Activated CD4-positive, alpha-beta memory T cell treated with anti-CD3 and anti-CD28 coated beads, Interleukin-2, amount 10 ng/mL, durations not matched to agents 7 days and 5 days (primary cell): ENCODE data around the gene OXCT1. TPM values are rescaled to one million over a fixed set of nuclear protein-coding genes. Genes with fewer than 3 reads are reported as not detected.

Experiments
- CTCF ChIA-PET: fragments of 350-600 bp; sonication (Branson Sonifier 250); formaldehyde crosslinking; loops from one replicate; lab custom pipeline; 2021; ENCODE audit warnings: antibody characterized with exemption, inconsistent platforms; lab: Charles Lee
- POLR2A ChIA-PET: fragments of 350-600 bp; sonication (Branson Sonifier 250); formaldehyde crosslinking; loops from one replicate; lab custom pipeline; 2021; ENCODE audit warnings: antibody characterized with exemption; lab: Charles Lee
- DNase-seq: peaks from one replicate; pipeline ENCODE4 v3.0.0-alpha.2; 2020
- H3K27ac Mint-ChIP-seq: one replicate; pipeline ENCODE4 v1.8.0; 2021; ENCODE audit warnings: mild to moderate bottlenecking, mixed read lengths
- H3K27me3 Mint-ChIP-seq: one replicate; pipeline ENCODE4 v1.8.0; 2021; ENCODE audit warnings: mixed read lengths
- H3K36me3 Mint-ChIP-seq: one replicate; pipeline ENCODE4 v1.8.0; 2021; ENCODE audit warnings: low read depth, mixed read lengths
- H3K4me1 Mint-ChIP-seq: one replicate; pipeline ENCODE4 v1.8.0; 2021; ENCODE audit warnings: mixed read lengths
- H3K4me3 Mint-ChIP-seq: one replicate; pipeline ENCODE4 v1.8.0; 2021; ENCODE audit warnings: mild to moderate bottlenecking, mixed read lengths
- H3K9me3 Mint-ChIP-seq: one replicate; pipeline ENCODE4 v1.8.0; 2021; ENCODE audit warnings: mixed read lengths
- total RNA-seq, 2 experiments: library from RNA; stranded (reverse); gene quantifications; one replicate each; pipeline ENCODE4 v1.2.3, GENCODE V29; 2021

OXCT1 gene
- total RNA-seq, result 10 to 100 TPM; 63.8 to 64.2 TPM

DNA sequence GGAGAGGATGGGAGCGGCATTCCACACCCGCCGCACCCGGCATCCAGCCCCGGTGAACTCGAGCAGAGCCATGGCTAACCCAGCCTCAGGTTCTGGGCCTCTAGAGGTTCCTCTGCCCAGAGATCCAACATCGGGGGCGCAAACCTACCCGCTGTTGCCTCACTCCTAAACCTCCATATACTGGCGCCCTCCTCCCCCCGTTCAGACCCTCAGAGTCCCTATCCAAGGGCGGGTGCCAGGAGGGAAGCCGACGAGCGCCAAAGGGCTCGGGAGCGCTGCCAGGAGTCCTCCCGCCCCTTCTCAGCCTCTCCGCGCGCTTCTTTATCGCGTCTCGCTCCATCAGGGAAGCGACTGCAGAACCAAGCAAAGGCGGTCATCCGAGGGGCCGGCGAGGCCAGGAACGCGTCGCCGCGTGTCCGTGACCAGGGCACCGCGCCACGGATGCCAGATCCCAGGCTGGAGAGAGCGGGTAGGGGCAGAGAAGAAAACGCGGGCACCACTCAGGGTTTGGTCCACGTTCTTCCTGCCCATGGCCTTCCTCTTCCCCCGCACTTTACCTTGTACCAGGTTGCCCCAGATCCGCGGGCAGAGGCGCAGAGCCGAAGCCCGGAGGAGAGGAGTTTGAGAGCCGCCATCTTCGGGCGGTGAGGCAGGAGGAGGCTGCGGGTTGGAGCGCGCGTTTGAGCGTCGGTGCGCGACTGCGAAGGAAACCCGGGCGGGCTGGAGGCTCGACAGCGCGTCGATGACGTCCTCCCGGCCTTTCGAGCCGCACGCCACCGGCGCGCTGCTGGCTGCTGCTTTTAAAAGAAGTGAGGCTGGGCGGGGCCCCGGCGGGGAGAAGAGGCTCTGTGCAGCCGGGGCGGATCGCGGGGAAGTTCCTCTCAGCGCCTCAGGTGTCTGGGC lies at the start of gene OXCT1:
TSS of gene OXCT1 (minus strand) at position 702 of the 903 bp plus-strand sequence. CDS start at position 635, 67 bp downstream.
- POLR2A ChIA-PET, result interaction anchor here (0.9 to 4.2 kb wide), 13 partner anchors 8 to 1124 kb away, joined by 3 to 50 read pairs (median 5); partner anchors contain the start of genes FBXO4 and RIMOC1
- H3K27ac Mint-ChIP-seq, result peak within 1 kb of the TSS; percentile 86
- no peaks in the 10 kb centered on the region for H3K27me3 Mint-ChIP-seq
- no peaks in the 10 kb centered on the region for H3K9me3 Mint-ChIP-seq
- peak within 1 kb of the TSS; percentile 90 for H3K4me3 Mint-ChIP-seq
- CTCF ChIA-PET, result interaction anchor here (1.0 to 1.1 kb wide), 3 partner anchors 35 to 187 kb away, joined by 3 to 7 read pairs (median 6); partner anchors contain the start of genes FBXO4 and RIMOC1
- peaks cover 28% of the 10 kb centered on the region for H3K36me3 Mint-ChIP-seq
- peaks cover 56% of the 10 kb centered on the region for H3K4me1 Mint-ChIP-seq
- DNase-seq, result peak; percentile 95

GRCh38 chr5:41918105-41918504 lies 47.9 kb upstream of the OXCT1 start:
- ChIA-PET POLR2A (interaction anchor here (3.0 kb wide), 1 partner anchor 14 kb away, joined by 14 read pairs; the partner anchor contains the start of gene RIMOC1), CTCF (interaction anchor here (0.5 kb wide), 1 partner anchor 84 kb away, joined by 4 read pairs; no protein-coding TSS in a partner anchor)
- H3K4me1 Mint-ChIP-seq, result peaks cover 4% of the 10 kb centered on the region
- H3K9me3 Mint-ChIP-seq, result no peaks in the 10 kb centered on the region
- H3K27ac Mint-ChIP-seq, result no peak overlapping the region
- peaks cover 65% of the 10 kb centered on the region for H3K36me3 Mint-ChIP-seq
- no peaks in the 10 kb centered on the region for H3K27me3 Mint-ChIP-seq
- no peak overlapping the region for H3K4me3 Mint-ChIP-seq
- no peak for DNase-seq

DNA sequence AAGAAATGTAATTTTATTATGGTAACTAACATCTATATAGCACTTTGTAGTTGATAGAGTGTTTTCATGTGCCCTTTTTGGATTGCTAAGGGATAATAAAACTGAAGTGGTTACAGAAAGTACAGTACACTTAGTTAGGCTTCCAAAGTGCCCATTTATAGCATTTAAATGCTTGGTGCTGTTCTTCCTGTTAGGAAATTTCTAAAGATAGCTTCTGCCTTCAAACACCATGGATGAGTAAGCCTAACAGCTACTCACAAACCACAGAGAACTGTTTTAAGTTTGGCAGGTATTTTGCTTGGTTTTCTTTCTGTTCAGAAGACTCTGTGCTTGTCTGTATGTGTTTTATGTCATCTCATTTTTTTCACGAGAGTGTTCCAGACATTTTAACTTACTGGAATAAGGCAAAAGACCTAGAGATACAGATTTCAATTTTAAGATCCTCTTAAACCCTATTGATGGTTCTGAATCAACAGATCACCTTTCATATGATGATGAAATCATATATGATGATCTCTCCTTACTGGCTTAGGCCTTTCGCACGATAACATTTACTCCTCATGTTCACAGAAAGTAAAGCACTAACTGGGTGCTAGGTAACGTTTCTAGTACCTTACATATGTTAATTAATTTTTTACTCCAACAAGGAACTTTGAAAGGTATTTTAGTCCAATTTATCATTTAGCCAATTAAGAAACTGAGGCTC lies 38.3 kb upstream of the OXCT1 start:
- no peak for DNase-seq
- ChIA-PET POLR2A (interaction anchor here (2.1 kb wide), 1 partner anchor 16 kb away, joined by 6 read pairs; the partner anchor contains the start of gene FBXO4), CTCF (no interaction called here)
- Mint-ChIP-seq H3K9me3 (no peaks in the 10 kb centered on the region), H3K4me1 (peaks cover 51% of the 10 kb centered on the region), H3K36me3 (peaks cover 78% of the 10 kb centered on the region), H3K27ac (peak overlapping the region; percentile 21), H3K4me3 (no peak overlapping the region), H3K27me3 (peaks cover 2% of the 10 kb centered on the region)

GRCh38 chr5:41906151-41906550 lies 35.9 kb upstream of the OXCT1 start:
- H3K9me3 Mint-ChIP-seq, result no peaks in the 10 kb centered on the region
- peaks cover 60% of the 10 kb centered on the region for H3K4me1 Mint-ChIP-seq
- no peak for DNase-seq
- no peak overlapping the region for H3K4me3 Mint-ChIP-seq
- POLR2A ChIA-PET, result interaction anchor here (2.4 to 2.9 kb wide), 2 partner anchors 15 to 36 kb away, joined by 8 to 50 read pairs; partner anchors contain the start of gene OXCT1
- CTCF ChIA-PET, result no interaction called here
- H3K27ac Mint-ChIP-seq, result no peak overlapping the region
- peaks cover 56% of the 10 kb centered on the region for H3K36me3 Mint-ChIP-seq
- H3K27me3 Mint-ChIP-seq, result peaks cover 2% of the 10 kb centered on the region

DNA sequence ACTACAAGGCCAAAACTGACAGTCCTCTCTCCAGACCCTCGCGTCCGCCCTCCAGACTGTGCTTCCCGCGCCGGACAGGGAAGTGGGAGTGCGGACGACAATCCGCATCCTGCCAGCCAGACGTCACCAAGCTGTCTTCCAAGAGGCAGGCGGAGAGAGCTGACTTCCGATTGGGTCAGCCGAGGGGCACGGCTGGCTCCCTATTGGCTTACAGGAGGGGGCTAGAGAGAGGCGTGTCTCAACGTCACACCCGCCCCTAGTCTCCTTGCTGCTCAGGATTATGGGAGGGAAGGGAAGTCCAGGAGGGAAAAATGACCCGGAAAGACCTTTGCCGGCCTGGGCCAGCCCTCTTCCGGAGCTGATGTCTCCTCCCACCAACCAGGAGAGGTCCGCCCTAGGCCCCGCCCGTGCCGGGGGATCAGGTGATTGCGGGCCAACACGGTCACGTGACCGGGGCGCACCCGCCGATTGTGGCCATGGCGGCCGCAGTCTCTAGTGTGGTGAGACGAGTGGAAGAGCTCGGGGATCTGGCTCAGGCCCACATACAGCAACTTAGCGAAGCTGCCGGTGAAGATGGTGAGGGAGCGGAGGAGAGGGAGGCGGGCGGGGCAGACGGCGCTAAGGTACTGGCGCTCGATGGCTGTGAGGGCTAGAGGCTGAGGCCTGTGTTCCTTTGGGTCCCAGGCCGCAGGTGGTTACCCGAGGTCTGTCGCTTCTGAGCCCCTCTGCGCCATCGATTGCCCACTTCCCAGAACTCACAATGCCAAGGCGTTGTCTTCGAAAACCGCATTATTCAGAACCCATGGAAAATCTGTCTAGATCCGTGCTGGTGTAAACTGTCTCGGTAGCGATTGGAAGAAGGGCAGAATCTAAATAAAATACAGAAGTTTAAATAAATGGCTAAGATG lies 33.9 kb upstream of the OXCT1 start, which contains the start of gene RIMOC1:
TSS of gene RIMOC1 (plus strand) at position 453 of the 908 bp plus-strand sequence. CDS start at position 477, 24 bp downstream.
- Mint-ChIP-seq H3K27ac (peak within 1 kb of the TSS; percentile 98), H3K4me1 (peaks cover 57% of the 10 kb centered on the region), H3K27me3 (peaks cover 6% of the 10 kb centered on the region), H3K36me3 (peaks cover 40% of the 10 kb centered on the region), H3K4me3 (peak within 1 kb of the TSS; percentile 100), H3K9me3 (no peaks in the 10 kb centered on the region)
- peak; percentile 99 for DNase-seq
- ChIA-PET POLR2A (interaction anchor here (1.1 to 2.9 kb wide), 20 partner anchors 9 to 1611 kb away, joined by 3 to 61 read pairs (median 9); partner anchors contain the start of genes C5orf34, FBXO4 and OXCT1), CTCF (interaction anchor here (0.6 to 2.0 kb wide), 12 partner anchors 11 to 1139 kb away, joined by 3 to 16 read pairs (median 5); partner anchors contain the start of genes FBXO4 and OXCT1)

DNA sequence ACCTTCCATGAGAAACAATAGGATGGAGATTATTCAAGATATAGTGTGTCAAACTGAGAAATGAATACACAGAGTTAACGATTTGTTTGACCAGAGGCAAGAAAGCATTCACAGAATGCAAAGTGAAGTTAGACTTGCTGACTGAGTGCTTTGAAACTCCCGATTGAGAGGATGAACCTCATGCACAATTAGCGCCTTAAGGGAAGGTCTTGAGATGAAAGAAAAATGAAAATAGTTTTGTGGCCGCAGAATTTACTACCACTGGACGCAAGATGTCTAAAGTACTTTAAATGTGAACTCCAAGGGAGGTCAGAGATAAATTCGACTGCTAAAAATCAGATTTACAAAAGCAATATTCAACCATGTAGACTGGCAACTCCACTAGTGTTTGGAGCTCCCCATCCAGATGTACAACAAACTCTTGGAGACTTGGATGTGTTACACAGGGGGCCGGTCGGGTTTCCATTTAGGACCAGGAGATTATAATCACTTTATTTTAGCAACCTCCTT lies 33.2 kb upstream of the OXCT1 start:
- peaks cover 33% of the 10 kb centered on the region for H3K36me3 Mint-ChIP-seq
- POLR2A ChIA-PET, result interaction anchor here (1.1 to 2.9 kb wide), 16 partner anchors 9 to 1611 kb away, joined by 3 to 61 read pairs (median 10); partner anchors contain the start of genes C5orf34, FBXO4 and OXCT1
- H3K9me3 Mint-ChIP-seq, result no peaks in the 10 kb centered on the region
- H3K4me3 Mint-ChIP-seq, result peak overlapping the region; percentile 100
- no peak for DNase-seq
- CTCF ChIA-PET, result interaction anchor here (0.7 to 2.0 kb wide), 10 partner anchors 10 to 154 kb away, joined by 3 to 16 read pairs (median 5); partner anchors contain the start of gene FBXO4
- H3K27ac Mint-ChIP-seq, result peak overlapping the region; percentile 98
- H3K27me3 Mint-ChIP-seq, result peaks cover 7% of the 10 kb centered on the region
- H3K4me1 Mint-ChIP-seq, result peaks cover 52% of the 10 kb centered on the region

DNA sequence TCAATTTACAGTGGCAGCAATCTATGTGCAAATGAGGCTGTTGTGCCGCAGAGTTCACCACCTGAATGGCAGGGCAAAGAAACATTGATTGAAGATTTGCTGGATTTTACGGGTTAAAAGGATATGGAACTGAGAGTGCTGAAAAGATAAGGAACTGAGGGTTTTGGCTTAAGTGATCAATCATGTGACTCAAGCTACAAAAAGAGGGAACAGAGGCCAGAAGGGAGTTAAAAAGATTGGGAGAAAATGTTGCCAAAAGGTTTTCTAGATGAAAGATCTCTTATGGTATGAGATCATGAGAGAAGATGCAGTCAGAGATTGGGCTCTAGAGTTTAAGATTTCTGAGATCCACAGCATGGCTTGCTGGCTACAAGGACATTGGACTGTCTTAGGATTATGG lies 26.0 kb upstream of the OXCT1 start:
- ChIA-PET POLR2A (no interaction called here), CTCF (no interaction called here)
- Mint-ChIP-seq H3K9me3 (peaks cover 2% of the 10 kb centered on the region), H3K4me1 (peaks cover 20% of the 10 kb centered on the region), H3K4me3 (no peak overlapping the region), H3K36me3 (peaks cover 5% of the 10 kb centered on the region), H3K27me3 (peaks cover 27% of the 10 kb centered on the region), H3K27ac (no peak overlapping the region)
- no peak for DNase-seq

GRCh38 chr5:41893074-41893851 lies 23.0 kb upstream of the OXCT1 start:
- Mint-ChIP-seq H3K4me1 (peaks cover 24% of the 10 kb centered on the region), H3K9me3 (peaks cover 2% of the 10 kb centered on the region), H3K36me3 (peaks cover 5% of the 10 kb centered on the region), H3K4me3 (peak overlapping the region; percentile 38), H3K27me3 (peaks cover 21% of the 10 kb centered on the region), H3K27ac (peak overlapping the region; percentile 45)
- ChIA-PET CTCF (interaction anchor here (0.6 to 1.2 kb wide), 6 partner anchors 11 to 138 kb away, joined by 3 to 6 read pairs (median 4); partner anchors contain the start of genes FBXO4 and RIMOC1), POLR2A (interaction anchor here (1.1 to 1.6 kb wide), 4 partner anchors 11 to 32 kb away, joined by 3 to 12 read pairs (median 5); partner anchors contain the start of genes FBXO4, OXCT1 and RIMOC1)
- DNase-seq, result no peak

DNA sequence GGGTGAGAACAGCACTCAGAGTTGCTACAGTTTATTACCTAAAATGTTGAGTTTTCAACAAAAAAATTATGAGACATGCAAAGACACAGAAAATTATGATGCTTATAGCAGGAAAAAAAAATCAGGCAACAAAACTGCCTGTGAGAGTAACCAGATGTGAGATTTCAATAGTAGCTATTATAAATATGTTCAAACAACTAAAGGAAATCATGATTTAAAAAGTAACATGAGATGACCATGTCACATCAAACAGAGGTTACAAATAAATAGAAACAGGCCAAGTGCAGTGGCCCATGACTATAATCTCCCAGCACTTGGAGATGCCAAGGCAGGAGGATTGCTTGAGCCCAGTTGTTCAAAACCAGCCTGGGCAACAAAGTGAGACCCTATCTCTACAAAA lies 21.8 kb upstream of the OXCT1 start:
- Mint-ChIP-seq H3K4me3 (no peak overlapping the region), H3K4me1 (peaks cover 26% of the 10 kb centered on the region), H3K36me3 (peaks cover 5% of the 10 kb centered on the region), H3K27ac (no peak overlapping the region), H3K9me3 (peaks cover 4% of the 10 kb centered on the region), H3K27me3 (peaks cover 25% of the 10 kb centered on the region)
- POLR2A ChIA-PET, result interaction anchor here (1.4 to 1.6 kb wide), 3 partner anchors 12 to 23 kb away, joined by 3 to 11 read pairs (median 5); partner anchors contain the start of genes OXCT1 and RIMOC1
- CTCF ChIA-PET, result no interaction called here
- no peak for DNase-seq

DNA sequence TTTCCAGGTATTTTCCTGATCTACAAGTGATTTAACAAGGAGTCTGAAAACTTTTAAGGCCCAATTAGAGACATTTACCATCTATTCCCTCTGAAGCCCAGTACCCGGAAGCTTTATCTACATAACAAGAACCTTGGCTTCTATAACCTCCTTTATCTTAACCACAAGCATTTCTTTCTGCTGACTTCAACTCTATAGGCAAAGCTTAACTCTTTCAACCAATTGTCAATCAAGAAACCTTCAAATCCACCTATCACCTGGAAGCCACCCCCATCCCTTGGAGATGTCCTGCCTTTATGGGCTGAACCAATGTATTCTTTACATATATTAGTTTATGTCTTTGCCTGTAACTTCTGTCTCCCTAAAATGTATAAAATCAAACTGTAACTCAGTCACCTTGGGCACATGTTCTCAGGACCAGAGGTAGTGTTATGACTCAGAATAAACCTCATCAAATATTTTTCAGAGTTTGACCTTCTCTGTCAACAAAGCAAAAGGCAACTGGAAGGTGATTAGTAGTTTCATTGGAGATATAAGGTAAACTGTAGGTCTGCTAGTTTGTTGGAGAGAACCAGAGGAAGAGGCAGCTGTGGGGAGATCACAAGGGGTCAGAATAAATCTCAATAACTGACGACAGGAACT lies 21.0 kb upstream of the OXCT1 start:
- H3K36me3 Mint-ChIP-seq, result no peaks in the 10 kb centered on the region
- DNase-seq, result no peak
- H3K9me3 Mint-ChIP-seq, result peaks cover 4% of the 10 kb centered on the region
- POLR2A ChIA-PET, result interaction anchor here (1.4 to 2.1 kb wide), 3 partner anchors 13 to 21 kb away, joined by 5 to 11 read pairs (median 10); partner anchors contain the start of genes OXCT1 and RIMOC1
- H3K27ac Mint-ChIP-seq, result no peak overlapping the region
- CTCF ChIA-PET, result no interaction called here
- H3K4me3 Mint-ChIP-seq, result no peak overlapping the region
- peaks cover 26% of the 10 kb centered on the region for H3K4me1 Mint-ChIP-seq
- H3K27me3 Mint-ChIP-seq, result peaks cover 17% of the 10 kb centered on the region
